Choroid plexus epithelial cell (primary cell): ENCODE results near the gene PRRC2B.

Source experiments
- DNase-seq: peaks from one replicate; pipeline ENCODE4 v3.0.0-alpha.2; 2010; ENCODE audit warnings: low read depth
- H3K4me3 ChIP-seq: 2 replicates; pipeline ENCODE4 v1.5.1; 2011; ENCODE audit warnings: low read depth, mild to moderate bottlenecking, control low read depth, low read length, moderate library complexity
- CTCF ChIP-seq: conservative IDR thresholded peaks from 2 replicates; pipeline ENCODE4 v1.5.1; 2011; ENCODE audit warnings: low read depth, mild to moderate bottlenecking, control low read depth, inconsistent platforms, low read length, moderate library complexity

PRRC2B gene

GRCh38 chr9:131481441-131482342 is 87.8 kb downstream of the PRRC2B start:
- DNase-seq: no peak
- TF ChIP-seq CTCF: no peak
- H3K4me3 ChIP-seq: no peak overlapping the region

GRCh38 chr9:131482343-131483006 is 88.6 kb downstream of the PRRC2B start:
- DNase-seq: no peak
- H3K4me3 ChIP-seq: no peak overlapping the region
- no peak for TF ChIP-seq CTCF

- TF ChIP-seq CTCF: no peak
- no peak overlapping the region for H3K4me3 ChIP-seq
- DNase-seq: no peak
These were observed 89.6 kb downstream of the PRRC2B start for GRCh38 chr9:131483319-131484050.

GRCh38 chr9:131484051-131484445 is 90.2 kb downstream of the PRRC2B start:
- no peak for TF ChIP-seq CTCF
- H3K4me3 ChIP-seq: no peak overlapping the region
- DNase-seq: no peak

DNA sequence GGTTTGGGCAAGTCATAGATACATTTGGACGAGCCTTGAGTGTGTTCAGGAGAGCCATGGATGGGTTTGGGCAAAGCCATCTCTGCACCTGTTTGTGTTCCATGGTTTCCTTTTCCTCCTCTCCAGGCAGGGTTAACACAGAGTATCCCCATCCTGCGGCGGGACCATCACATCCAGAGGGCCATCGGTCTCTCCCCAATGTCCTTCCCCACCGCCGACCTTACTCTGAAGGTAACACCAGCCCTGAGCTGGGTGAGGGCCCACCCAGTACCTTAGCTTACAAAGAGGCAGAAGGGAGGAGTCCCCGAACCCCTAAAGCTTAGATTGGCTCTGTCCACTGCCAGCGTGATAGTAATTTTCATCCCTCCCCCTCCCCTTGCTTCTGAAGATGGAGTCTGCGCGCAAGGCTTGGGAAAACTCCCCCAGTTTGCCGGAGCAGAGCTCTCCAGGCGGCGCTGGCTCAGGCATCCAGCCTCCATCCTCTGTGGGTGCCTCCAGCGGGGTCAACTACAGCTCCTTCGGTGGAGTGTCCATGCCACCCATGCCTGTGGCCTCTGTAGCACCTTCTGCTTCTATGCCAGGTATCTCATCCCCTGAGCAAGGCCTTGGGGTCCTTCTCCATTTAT is 90.8 kb downstream of the PRRC2B start:
- no peak for DNase-seq
- no peak for TF ChIP-seq CTCF
- no peak overlapping the region for H3K4me3 ChIP-seq

DNA sequence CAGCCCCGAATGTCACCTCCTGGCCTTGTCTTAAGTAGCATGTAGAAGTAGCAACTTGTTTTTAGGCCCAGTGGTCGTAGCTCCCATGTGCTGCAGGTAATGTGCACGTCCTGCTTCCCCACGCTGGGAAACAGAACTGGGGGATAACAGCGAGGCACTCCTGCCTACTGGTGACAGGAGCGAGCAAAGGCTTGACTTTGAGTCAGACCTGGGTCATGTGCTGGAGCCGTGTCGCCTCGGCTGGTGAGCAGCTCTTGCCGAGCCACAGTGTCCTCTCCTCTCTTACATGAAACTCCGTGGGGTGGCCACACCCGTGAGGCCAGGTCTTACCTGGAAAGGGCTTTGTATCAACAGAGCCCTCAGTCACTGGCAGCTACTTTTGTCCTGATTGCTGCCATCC is 91.3 kb downstream of the PRRC2B start:
- no peak for DNase-seq
- TF ChIP-seq CTCF: no peak
- no peak overlapping the region for H3K4me3 ChIP-seq
